Bronchial epithelial cell (primary cell): Measurements from ENCODE around the gene ZNF577. TPM values are rescaled to one million over a fixed set of nuclear protein-coding genes. Genes with fewer than 3 reads are reported as not detected.

Source experiments
- DNase-seq: peaks from one replicate; pipeline ENCODE4 v3.0.0-alpha.2; 2010; ENCODE audit warnings: low read depth
- FAIRE-seq: peaks from 2 replicates; lab custom pipeline; 2011; peaks lifted over from hg19 to GRCh38; lab: Jason Lieb, UNC
- H3K27me3 ChIP-seq: 2 replicates; pipeline ENCODE4 v1.5.1; 2011; ENCODE audit warnings: low read length; ENCODE audit not compliant: control insufficient read depth, insufficient read depth
- H3K36me3 ChIP-seq: 2 replicates; pipeline ENCODE4 v1.5.1; 2011; ENCODE audit warnings: low read length; ENCODE audit not compliant: control insufficient read depth, insufficient read depth
- H3K4me3 ChIP-seq: 2 replicates; pipeline ENCODE4 v1.5.1; 2011; ENCODE audit warnings: mild to moderate bottlenecking, low read depth, low read length, control low read depth
- total RNA-seq: library from RNA; depleted of rRNA; stranded (reverse); fragments of >200 nt; gene quantifications from 2 replicates; pipeline ENCODE4 v1.2.1, GENCODE V29; 2014
- TF ChIP-seq, protein P1 (sequence below): IDR thresholded peaks from 2 replicates; pipeline ENCODE4 v1.5.1; 2011; ENCODE audit warnings: mild to moderate bottlenecking, moderate library complexity, low read length, control low read depth, inconsistent platforms; ENCODE audit not compliant: insufficient read depth, severe bottlenecking

ZNF577 gene
- total RNA-seq, 1 donor from 2014 or later = 5.5 TPM

DNA sequence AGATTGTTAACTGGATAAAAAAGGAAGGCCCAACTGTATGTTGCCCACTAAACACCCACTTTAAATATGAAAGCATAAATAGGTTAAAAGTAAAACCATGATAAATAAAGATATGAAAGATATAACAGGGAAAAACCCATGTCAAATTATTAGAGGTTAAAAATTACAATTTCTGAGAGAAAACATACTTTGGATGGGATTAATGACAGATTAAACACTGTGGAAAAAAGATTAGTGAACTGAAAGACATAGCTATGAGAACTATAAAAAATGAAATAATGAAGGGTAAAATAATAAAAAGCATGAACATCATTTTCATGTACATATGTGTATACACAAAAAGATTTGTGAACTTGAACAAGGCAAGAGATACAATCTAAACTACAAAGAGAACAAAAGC, 2.2 kb upstream of the ZNF577 start:
- DNase-seq (no peak), FAIRE-seq (no peak)
- Histone ChIP-seq H3K4me3 (no peak overlapping the region), H3K27me3 (no peaks in the 10 kb centered on the region), H3K36me3 (peaks cover 25% of the 10 kb centered on the region)
- TF ChIP-seq, protein P1, sequence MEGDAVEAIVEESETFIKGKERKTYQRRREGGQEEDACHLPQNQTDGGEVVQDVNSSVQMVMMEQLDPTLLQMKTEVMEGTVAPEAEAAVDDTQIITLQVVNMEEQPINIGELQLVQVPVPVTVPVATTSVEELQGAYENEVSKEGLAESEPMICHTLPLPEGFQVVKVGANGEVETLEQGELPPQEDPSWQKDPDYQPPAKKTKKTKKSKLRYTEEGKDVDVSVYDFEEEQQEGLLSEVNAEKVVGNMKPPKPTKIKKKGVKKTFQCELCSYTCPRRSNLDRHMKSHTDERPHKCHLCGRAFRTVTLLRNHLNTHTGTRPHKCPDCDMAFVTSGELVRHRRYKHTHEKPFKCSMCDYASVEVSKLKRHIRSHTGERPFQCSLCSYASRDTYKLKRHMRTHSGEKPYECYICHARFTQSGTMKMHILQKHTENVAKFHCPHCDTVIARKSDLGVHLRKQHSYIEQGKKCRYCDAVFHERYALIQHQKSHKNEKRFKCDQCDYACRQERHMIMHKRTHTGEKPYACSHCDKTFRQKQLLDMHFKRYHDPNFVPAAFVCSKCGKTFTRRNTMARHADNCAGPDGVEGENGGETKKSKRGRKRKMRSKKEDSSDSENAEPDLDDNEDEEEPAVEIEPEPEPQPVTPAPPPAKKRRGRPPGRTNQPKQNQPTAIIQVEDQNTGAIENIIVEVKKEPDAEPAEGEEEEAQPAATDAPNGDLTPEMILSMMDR = no peak

DNA sequence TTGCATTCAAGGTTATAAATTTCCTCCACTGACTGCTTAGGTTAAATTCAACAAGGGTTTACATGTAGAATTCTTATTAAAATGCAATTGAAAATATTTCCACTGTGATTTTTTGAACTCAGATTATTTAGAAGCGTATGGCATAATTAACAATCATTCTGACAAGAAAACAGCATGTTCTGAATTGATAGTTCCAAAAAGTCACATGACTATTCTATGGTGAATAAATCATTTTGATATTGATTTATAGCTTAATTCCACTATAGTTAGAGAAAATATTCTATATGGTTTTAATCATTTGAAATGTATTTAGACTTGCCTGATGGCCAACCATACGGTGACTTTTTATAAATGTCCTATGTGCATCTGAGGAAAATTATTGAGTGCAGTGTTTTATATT, 3.0 kb downstream of the ZNF577 start:
- TF ChIP-seq, protein P1 = no peak
- FAIRE-seq (no peak), DNase-seq (no peak)
- peaks cover 1% of the 10 kb centered on the region for H3K36me3 ChIP-seq
- no peaks in the 10 kb centered on the region for H3K27me3 ChIP-seq
- no peak overlapping the region for H3K4me3 ChIP-seq

DNA sequence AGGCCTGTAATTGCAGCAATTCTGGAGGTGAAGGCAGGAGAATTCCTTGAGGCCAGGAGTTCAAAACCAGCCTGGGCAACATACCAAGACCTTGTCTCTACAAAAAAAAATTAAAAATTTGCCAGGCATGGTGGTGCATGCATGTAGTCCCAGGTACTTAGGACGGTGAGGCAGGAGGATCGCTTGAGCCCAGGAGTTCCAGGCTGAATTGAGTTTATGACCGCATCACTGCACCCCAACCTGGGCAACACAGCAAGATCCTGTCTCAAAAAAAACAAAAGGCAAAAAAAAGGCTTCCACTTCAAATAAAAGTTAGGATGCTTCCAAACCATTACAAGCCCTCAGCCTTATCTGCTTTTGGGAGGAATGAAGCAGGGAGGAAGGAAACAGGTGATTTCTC, 5.2 kb downstream of the ZNF577 start:
- no peak for FAIRE-seq
- Histone ChIP-seq H3K27me3 (no peaks in the 10 kb centered on the region), H3K36me3 (no peaks in the 10 kb centered on the region), H3K4me3 (no peak overlapping the region)
- TF ChIP-seq, protein P1 = no peak
- DNase-seq = no peak

DNA sequence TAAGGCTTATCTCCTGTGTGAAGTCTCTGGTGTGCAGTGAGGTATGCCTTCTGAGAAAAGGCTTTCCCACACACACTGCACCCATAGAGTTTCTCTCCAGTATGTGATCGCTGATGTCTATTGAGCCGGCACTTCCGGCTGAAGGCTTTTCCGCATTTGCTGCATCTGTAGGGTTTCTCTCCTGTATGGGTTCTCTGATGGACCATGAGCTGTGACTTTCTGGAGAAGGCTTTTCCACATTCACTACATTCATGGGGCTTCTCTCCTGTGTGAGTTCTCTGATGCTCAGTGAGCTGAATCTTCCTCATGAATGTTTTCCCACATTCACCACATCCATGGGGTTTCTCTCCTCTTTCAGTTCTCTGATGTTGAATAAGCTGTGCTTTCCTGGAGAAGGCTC, 14.7 kb downstream of the ZNF577 start:
- Histone ChIP-seq H3K4me3 (no peak overlapping the region), H3K27me3 (no peaks in the 10 kb centered on the region), H3K36me3 (no peaks in the 10 kb centered on the region)
- DNase-seq (no peak), FAIRE-seq (peak; percentile 18)
- TF ChIP-seq, protein P1 = no peak

DNA sequence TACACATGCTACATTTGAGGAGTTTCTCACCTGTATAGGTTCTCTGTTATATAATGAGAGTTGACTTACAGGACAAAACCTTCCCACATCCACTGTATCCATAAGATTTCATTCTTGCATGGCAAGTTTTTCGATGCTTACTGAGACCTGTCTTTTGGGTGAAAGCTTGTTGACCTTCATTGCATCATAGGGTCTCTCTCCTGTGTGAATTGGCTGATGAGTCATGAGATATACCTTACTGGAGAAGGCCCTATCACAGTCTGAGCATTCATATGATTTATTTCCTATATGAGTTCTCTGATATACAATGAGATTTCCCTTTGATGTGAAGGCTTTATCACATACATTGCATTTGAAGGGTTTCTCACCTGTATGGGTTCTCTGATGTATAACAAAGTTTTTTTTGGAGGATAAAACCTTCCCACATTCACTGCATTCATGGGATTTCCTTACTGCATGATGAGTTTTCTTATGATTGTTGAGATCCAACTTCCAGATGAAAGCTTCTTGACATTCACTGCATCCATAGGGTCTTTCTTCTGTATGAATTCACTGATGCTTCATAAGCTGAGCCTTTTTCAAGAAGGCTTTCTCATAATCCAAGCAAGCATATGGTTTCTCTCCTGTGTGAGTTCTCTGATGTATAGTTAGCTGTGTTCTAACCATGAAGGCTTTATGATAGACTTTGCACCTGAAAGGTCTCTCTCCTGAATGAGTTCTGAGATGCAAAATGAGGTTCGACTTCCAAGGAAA, 25.7 kb downstream of the ZNF577 start:
- no peaks in the 10 kb centered on the region for H3K36me3 ChIP-seq

More for the DNA sequence above, 25.7 kb downstream of the ZNF577 start:
- FAIRE-seq (no peak), DNase-seq (no peak)
- TF ChIP-seq, protein P1 = no peak
- Histone ChIP-seq H3K27me3 (no peaks in the 10 kb centered on the region), H3K4me3 (no peak overlapping the region)
